EL (cell line): ENCODE results near the gene HK1.
A peak's percentile ranks its signal among the peaks of the same experiment; 100 is the strongest.

Source experiments
- DNase-seq: peaks from one replicate; pipeline ENCODE4 v3.0.0-alpha.2; 2016

The HK1 gene

DNA sequence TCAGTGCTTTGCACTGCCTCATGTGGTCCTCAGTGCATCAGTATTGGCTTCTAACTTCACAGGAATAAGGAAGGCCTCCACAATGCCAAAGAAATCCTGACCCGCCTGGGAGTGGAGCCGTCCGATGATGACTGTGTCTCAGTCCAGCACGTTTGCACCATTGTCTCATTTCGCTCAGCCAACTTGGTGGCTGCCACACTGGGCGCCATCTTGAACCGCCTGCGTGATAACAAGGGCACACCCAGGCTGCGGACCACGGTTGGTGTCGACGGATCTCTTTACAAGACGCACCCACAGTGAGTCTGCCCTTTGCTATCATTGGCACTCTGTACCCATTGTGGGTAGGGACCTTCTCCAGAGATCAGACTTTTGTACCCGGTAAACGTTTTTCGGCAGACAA is 101.5 kb downstream of the HK1 start:
- no peak for DNase-seq

DNA sequence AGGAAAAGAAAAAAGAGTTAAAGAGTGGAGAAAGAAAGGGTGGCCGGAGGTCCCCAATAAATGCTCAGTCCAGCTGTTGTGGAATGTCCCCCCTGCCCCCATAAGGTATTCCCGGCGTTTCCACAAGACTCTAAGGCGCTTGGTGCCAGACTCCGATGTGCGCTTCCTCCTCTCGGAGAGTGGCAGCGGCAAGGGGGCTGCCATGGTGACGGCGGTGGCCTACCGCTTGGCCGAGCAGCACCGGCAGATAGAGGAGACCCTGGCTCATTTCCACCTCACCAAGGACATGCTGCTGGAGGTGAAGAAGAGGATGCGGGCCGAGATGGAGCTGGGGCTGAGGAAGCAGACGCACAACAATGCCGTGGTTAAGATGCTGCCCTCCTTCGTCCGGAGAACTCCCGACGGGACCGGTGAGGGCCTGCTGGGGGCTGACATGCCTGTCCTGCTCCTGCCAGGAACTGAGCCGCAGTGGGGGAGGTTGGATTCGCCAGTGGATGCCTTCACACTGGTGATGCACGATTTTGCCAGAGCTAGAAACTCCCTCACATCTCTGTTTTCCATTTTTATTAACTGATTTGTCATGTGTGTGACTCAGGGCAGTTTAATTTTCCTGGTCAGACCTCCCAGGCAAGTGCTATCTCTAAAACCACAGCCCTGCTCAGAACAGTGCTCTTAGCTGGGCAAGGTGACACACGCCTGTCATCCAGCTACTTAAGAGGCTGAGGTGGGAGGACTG is 104.3 kb downstream of the HK1 start:
- DNase-seq, result peak; percentile 94

DNA sequence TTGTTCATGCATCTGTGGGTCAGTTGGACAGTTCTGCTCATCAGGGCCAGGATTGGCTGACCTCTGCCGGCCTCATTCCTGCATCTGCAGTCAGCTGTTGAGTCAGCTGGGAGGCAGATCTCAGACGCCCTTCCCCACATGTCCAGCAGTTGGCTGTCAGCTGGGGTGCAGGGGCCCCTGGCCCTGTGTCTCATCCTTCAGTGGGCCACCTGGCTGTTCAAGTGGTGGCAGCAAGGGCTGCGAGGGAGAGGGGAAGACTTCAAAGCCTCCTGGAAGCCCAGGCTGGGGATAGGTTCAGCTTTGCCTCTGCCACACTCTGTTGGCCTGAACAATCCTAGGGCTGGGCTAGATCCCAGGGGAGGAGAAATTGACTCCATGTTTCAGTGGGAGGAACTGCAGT is 105.3 kb downstream of the HK1 start:
- DNase-seq, result peak; percentile 81

DNA sequence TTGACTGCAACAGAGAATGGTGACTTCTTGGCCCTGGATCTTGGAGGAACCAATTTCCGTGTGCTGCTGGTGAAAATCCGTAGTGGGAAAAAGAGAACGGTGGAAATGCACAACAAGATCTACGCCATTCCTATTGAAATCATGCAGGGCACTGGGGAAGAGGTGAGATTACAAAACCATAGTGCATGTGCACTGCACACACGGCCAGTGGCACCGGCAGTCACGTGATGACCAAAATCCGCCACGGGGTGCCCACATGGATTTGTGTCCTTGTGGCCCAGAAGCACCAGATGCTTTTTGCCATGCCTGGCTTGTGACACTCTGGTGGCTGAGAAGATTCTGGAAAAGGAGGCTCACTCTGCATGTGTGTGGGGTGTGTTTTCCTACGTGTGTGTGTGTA is 106.0 kb downstream of the HK1 start:
- no peak for DNase-seq

DNA sequence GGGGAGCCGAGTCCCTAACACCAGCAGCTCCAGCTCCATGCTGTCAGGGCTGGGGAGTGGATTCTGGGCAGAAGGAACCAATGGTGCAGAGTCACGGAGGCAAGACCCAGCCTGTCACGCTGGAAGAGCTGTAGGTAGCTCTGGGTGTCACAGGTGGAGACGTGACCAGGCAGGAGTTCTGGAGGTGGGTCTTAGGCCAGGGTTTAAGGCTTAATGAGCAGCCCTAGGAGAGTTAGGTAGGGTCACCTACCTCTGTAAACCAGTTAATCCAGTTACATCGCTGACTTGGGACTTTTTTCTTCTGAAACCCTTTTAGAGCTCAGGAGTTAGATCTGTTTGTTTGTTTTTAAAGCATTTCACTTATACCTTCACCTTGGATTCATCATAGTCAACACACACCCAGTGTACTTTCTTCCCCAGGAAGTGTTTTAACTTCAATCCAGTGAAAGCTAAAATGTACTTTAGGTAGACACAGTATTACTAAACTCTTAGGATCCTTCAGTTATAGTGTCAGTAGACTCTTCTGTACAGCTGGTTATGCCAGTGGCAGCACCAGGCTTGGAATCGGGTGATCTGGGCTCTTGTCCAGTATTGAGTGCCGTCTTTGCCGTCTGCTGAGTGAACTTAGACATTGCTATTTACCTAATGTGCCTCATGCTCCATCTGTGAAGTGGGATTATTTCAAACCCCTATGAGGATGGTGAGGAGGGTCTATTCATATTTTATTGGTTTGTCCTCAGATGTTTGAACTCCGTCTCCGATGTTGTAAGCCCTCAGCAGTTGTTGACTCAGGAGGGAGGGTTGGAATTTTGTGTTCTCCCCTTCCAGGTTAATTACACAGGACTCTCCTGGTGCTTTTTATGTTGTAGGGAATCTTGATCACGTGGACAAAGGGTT is 107.4 kb downstream of the HK1 start:
- no peak for DNase-seq

DNA sequence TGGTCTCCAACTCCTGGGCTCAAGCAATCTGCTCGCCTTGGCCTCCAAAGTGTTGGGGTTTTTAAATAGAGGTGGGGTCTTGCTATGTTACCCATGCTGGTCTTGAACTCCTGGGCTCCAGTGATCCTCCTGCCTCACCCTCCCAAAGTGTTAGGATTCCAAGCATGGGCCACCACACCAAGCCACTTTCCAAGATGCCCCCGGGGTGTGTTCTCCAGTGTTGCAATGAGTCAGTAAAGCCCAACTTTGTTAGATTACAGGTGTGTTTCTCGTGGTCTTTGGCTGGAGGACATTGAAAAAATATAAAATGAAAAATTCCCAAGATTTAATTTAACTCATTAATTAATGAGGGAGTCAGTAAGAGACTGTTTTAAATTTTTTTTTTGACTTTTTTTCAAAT is 109.2 kb downstream of the HK1 start:
- DNase-seq, result no peak

DNA sequence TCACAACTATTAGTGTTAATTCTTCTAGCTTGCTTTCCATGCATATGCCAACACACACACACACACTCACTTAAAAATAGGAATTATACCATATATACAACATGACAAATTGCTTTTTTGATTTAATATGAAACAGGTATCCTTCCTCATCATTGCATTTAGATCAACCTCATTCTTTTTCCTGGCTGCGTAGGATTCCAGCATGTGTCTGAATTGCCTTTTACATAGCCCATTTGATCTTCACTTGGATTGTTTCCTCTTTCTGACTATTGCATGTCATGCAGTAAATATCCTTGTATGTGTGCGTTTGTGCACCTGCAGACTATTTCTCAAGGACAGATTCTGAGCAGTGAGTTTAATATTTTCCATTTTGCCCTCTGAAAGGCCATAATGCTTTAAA is 110.2 kb downstream of the HK1 start:
- no peak for DNase-seq

DNA sequence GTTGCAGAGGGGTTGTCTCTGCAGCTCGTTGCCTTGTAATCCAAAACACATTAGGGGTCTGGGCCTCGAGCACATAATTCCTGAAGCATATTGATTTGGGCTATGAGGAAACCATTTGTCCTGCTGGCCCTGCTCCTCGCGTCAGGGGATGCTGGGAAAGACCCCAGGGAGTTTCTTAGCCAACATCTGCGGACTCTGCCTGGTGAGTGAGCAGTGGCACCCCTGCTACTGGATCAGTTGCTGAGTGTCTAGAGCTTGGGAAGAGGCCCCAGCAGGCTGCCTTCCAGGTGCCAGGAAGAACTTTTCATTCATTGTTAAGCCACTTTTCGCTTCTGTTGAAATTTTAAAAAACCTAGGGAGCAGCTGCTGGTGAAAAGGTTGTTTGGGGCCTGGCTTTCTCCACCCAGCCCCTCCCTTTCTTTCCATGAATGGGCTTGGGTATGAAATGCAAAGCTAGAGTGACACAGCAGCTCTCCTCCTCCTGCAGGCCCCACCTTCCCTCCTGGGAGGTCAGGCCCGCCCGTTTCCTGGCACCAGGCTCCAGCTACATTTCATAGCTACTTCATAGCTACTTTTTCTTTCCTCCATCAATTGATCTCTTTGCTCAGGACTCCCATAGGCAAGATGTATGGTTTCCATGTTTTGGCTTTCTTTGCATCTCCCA is 111.7 kb downstream of the HK1 start:
- peak; percentile 32 for DNase-seq

DNA sequence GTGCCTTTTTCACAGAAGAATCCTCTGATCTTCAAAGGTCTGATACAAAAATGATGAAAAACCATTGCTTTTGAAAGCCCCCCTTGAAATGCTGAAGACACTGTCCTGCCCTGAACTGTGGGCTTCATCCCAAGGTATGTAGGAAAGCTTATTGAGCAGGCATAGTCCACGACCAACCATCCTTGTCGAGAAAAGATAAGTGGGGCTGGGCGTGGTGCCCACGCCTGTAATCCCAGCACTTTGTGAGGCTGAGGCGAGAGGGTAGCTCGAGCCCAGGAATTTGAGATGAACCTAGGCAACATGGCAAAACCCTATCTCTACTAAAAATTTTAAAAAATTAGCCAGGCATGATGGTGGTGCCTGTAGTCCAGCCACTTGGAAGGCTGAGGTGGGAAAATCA is 112.9 kb downstream of the HK1 start:
- DNase-seq, result no peak

DNA sequence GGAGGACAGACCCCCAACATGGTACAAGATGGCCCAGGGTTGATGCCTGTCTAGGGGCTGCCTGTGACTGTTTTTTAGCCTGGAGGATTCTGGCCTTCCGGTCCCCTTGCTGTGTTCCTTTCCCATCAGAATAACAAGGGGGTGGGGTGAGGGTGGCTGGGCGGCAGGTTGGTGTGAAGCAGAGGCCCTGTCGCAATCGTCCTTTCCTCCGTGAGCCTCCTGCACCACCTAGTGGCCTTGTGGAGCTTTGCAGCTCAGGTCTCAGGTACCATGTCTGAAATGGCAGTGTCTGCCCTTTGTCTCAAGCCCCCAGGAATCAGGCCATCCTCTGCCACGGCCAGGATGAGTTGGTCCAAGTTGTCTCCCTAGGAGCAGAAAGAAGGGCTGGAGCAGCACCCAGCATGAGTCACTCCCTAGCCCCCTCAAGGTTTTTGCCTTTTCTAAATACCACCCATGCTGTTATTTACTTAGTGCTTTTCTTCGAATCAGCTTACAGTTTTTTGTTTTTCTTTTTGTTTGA is 114.2 kb downstream of the HK1 start:
- peak; percentile 85 for DNase-seq

DNA sequence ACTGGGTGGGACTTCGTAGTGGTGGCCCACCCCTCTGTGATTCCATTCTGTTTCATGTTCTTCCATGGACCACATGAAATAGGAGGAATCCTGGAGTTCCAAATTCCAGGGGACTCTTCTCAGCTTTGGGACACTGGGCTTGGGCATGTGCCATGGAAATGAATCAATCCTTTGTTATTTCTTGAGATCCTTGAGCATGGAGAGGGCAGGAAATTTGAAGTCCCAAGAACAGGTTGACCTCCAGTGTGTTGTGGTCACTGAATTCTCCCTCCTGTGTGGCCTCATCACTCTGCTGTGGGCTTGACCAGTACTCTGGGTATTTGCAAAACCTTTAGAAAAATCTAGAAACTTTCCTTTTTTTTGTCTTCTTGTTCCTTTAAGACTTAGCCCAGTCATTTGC is 115.7 kb downstream of the HK1 start:
- peak; percentile 55 for DNase-seq

DNA sequence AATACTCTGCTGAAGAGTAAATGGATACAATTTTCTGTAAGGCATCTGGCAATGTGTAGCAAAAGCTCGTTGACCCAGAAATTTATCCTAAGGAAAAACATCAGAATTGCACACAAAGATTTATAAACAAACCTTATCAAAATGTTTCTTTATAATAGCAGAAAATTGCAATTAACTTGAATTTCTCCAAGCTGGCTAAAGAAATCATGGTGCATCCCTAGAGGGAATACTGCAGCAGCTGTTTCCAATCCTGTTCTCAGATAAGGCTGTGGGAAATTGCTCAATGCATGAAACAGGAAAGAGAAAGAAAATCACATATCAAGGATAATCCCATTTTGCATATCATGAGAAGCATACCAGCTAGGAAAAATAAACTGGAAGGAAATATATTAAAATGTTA is 119.7 kb downstream of the HK1 start:
- no peak for DNase-seq

DNA sequence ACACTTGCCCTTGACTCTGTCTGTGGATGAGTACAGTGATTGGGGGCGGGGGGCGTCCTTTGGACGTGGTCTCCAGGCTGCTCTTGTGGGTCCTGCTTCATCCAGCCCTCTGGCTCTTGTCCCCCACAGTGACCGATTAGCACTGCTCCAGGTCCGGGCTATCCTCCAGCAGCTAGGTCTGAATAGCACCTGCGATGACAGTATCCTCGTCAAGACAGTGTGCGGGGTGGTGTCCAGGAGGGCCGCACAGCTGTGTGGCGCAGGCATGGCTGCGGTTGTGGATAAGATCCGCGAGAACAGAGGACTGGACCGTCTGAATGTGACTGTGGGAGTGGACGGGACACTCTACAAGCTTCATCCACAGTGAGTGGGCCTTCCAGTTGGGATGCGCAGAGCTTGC is 120.2 kb downstream of the HK1 start:
- no peak for DNase-seq

DNA sequence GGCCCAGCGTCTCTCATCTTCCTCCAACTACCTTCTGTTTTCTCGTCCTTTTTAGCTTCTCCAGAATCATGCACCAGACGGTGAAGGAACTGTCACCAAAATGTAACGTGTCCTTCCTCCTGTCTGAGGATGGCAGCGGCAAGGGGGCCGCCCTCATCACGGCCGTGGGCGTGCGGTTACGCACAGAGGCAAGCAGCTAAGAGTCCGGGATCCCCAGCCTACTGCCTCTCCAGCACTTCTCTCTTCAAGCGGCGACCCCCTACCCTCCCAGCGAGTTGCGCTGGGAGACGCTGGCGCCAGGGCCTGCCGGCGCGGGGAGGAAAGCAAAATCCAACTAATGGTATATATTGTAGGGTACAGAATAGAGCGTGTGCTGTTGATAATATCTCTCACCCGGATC is 122.6 kb downstream of the HK1 start:
- no peak for DNase-seq

DNA sequence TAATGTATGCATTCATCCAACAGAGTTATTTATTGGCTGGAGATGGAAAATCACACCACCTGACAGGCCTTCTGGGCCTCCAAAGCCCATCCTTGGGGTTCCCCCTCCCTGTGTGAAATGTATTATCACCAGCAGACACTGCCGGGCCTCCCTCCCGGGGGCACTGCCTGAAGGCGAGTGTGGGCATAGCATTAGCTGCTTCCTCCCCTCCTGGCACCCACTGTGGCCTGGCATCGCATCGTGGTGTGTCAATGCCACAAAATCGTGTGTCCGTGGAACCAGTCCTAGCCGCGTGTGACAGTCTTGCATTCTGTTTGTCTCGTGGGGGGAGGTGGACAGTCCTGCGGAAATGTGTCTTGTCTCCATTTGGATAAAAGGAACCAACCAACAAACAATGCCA is 123.1 kb downstream of the HK1 start:
- no peak for DNase-seq

DNA sequence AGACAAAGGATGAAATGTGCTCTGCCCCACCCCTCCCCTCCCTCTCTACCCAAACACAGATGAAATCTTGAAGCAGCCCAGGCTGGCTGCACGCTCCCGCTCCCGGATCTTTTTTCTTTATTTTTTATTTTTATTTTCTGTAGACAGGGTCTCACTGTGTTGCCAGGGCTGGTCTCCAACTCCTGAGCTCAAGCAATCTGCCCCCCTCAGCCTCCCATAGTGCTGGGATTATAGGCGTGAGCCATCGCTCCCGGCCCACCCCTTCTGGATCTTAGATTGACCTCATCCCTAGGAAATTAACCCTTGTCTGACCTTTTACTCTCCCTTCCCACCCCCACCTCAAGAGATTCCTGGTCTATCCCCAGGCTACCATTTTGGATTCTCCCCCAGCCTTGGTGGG is 124.1 kb downstream of the HK1 start:
- DNase-seq, result no peak

DNA sequence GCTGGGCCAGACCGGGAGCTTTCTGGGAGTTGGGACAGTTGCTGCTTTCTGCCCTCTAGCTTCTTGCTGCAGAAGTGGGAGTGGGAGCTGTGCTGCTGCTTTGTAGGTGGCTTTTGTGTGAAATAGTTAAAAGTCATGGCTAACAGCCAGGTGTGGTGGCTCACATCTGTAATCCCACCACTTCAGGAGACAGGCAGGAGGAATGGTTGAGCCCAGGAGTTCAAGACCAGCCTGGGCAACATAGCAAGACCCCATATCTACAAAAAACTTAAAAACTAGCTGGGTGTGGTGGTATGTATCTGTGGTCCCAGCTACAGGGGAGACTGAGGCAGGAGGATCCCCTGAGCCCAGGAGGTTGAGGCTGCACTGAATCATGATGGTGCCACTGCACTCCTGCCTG is 124.8 kb downstream of the HK1 start:
- DNase-seq, result no peak

DNA sequence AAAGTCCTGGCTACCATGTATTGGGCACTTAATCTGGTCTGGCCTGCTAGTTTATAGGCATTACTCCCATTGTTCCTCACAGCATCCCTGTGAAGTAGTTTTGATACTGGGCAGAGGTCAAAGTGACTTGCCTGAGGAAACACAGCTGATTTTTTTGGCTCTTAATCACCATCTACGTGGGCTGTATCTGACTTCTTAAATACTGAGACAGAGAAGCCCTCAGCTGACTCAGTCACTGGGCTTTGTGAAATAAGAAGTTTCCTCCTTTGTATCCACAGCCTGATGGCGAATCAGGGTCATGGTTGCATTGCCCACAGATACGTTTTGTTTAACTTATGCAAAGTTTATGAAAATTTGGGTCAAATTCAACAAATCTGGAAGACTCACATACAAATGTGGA is 125.2 kb downstream of the HK1 start:
- DNase-seq, result peak; percentile 72

DNA sequence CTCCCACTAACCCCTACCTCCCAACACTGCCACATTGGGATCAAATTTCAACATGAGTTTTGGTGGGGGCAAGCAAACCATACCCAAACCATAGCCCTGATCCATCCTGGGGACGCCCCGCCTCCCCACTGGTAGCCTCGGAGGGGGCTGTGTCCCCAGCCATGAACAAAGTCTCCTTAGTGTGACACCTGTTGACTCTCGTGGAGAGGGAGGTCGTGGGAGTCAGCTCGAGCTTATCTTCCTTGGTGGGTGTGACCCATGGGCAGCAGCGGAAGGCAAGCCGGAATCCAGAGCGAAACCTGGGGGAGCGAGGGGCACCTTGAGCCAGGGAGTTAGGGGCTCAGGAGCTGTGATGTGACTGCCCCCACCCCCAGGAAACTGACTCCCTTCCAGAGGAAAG is 126.5 kb downstream of the HK1 start:
- DNase-seq, result no peak

DNA sequence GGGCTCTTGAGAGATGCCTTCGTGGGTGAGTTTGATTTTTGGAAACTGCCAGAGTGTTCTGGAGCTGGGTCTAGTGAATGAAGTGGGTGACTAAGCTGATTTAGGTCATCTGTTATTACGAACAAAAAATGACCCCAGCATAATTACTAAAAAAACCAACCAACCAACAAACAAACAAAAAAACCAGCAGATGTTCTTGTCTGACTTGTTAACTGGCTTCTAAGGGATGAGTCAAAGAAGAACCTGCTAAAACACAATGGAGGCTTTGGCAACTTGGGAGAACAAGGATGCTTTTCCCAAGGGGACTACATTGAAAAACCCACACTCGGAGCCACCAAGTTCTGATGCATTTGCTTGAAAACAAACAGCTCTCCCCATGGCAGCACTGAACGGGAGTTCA is 126.9 kb downstream of the HK1 start:
- DNase-seq, result no peak

DNA sequence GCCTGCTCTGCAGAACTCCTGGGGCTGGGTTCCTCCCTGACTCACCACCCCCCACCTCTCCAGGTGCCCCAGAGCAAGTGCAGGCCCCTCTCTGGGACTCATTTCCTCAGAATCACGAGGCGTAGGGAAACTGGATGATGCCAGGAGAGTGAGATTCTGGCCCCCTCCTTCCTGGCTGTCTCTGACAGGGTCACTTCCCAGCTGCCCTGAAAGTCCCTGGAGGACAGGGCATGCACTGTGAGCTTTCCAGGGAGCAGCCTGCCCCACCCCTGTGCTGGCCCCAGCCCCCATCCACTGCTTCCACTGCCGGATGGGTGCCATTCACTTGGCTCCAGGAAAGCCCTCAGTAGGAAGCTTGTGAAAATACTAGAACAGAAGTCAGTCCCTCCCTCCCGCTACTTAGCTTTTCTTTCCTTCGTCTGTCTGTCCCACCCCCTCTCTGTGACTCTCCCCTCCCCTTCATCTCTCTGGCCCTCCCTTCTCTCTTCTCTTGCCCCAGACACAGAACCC is 128.1 kb downstream of the HK1 start:
- no peak for DNase-seq

DNA sequence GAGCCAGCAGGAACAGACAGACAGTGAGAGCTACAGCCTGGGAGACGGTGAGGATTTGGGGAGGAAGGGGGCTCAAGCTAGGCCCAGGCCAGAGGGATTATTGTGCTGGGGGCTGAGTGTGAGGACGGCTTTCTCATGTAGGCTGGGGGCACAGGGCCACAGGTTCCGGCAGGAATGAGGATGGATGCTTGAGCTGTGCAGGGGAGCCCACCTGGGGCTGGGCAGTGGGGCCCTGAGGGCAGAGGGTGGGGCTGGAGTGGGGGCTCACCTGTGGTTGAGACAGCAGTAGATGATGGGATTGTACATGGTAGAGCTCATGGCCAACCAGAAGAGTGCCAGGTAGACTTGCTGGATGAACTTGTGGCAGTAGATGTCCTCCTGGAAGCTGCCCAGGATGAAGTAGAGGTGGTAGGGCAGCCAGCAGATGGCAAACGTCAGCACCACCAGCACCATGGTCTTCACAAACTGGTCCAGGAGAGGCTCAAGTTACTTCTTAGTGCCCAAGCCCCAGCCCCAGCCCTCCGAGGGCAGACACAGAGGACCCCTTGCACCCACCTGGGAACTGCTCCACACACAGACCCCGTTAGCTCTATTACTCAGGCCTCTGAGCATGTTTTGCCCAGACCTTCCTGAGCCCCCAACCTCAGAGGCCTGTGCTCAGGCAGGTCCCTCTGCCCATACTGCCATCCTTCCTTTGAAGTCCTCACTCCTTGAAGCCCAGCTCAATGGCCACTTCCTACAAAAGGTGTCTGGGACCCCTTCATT is 128.7 kb downstream of the HK1 start:
- no peak for DNase-seq
